ENCODE measurements around the gene MSH5. TPM values are rescaled to one million over a fixed set of nuclear protein-coding genes. Genes with fewer than 3 reads are reported as not detected.
A peak's percentile ranks its signal among the peaks of the same experiment; 100 is the strongest.

The MSH5 gene
- total and polyA plus RNA-seq, 2 of the 13 experiments (the other 11 are each of a cell fraction or from before 2014, with no cell fraction given) = 10.2 to 38.7 TPM

GRCh38 chr6:31736021-31736767 lies 3.6 kb upstream of the MSH5 start, which contains the start of gene CLIC1 (continued):
- no peak for TF ChIP-seq KIAA2018 (CRISPR knock-in tag; IDR thresholded peaks at IDR 0.05; ENCODE audit: borderline replicate concordance)
- no peak for TF ChIP-seq ZKSCAN1 (IDR thresholded peaks at IDR 0.05; ENCODE audit: low read length)
- TF ChIP-seq NFIC (IDR thresholded peaks at IDR 0.05; ENCODE audit: low read length) = no peak
- TF ChIP-seq ATF2 (CRISPR knock-in tag; IDR thresholded peaks at IDR 0.05) = peak; percentile 64; the same call in 1 of the 2 replicates
- TF ChIP-seq HNF1B (CRISPR knock-in tag; IDR thresholded peaks at IDR 0.05) = peak; percentile 55
- no peak for TF ChIP-seq ELK4 (CRISPR knock-in tag; IDR thresholded peaks at IDR 0.05; ENCODE audit: borderline replicate concordance)
- TF ChIP-seq REXO4 (CRISPR knock-in tag; IDR thresholded peaks at IDR 0.05; ENCODE audit: borderline replicate concordance) = no peak
- TF ChIP-seq ZNF800 (CRISPR knock-in tag; IDR thresholded peaks at IDR 0.05) = 0 out of 2 replicates have a peak, but pooled peaks have one; percentile 21
- no peak for TF ChIP-seq IKZF4 (CRISPR knock-in tag; IDR thresholded peaks at IDR 0.05; ENCODE audit: borderline replicate concordance, low read depth, not compliant biosample characterization)
- peak; percentile 43; the same call in 1 of the 2 replicates for TF ChIP-seq KLF6 (CRISPR knock-in tag; IDR thresholded peaks at IDR 0.05)
- TF ChIP-seq TBL1XR1 (IDR thresholded peaks at IDR 0.05; ENCODE audit: borderline replicate concordance, low read length, partially characterized antibody) = no peak
- TF ChIP-seq NR2F2 (IDR thresholded peaks at IDR 0.05; ENCODE audit: borderline replicate concordance, low read depth) = no peak
- no peak; the same call in 1 of the 2 replicates for TF ChIP-seq ZNF547 (CRISPR knock-in tag; IDR thresholded peaks at IDR 0.05)

Data from HepG2 (cell line).